HEK293 (cell line): ENCODE data around the gene DNAH8.

Experiments used
- CTCF ChIA-PET: fragments of 350-600 bp; formaldehyde crosslinking; extraction: SDS; loops from one replicate; lab custom pipeline; 2021; ENCODE audit warnings: antibody characterized with exemption; lab: Yijun Ruan, JAX
- POLR2A ChIA-PET: fragments of 300-600 bp; formaldehyde crosslinking; extraction: SDS; loops from one replicate; lab custom pipeline; 2020; ENCODE audit warnings: antibody characterized with exemption, inconsistent platforms; lab: Yijun Ruan, JAX
- H3K27ac ChIP-seq: fragments of 200-500 bp; sonication (Bioruptor generic); 2 replicates; pipeline ENCODE4 v1.5.1; 2014; ENCODE audit warnings: low read depth, low read length, control low read depth, inconsistent platforms; ENCODE audit errors: extremely low read depth
- H3K36me3 ChIP-seq, 2 experiments: fragments of 200-500 bp in 1 of 2; sonication (Bioruptor generic) in 1 of 2; 1 replicate in 1 of 2; 2 replicates in 1 of 2; pipeline ENCODE4 v1.5.1; 2014 to 2017; ENCODE audit warnings: inconsistent platforms in 2 of 2, low read length in 2 of 2; ENCODE audit not compliant: control insufficient read depth in 2 of 2, insufficient read depth in 1 of 2
- H3K4me1 ChIP-seq: fragments of 200-500 bp; sonication (Bioruptor generic); 2 replicates; pipeline ENCODE4 v1.5.1; 2014; ENCODE audit warnings: mild to moderate bottlenecking, low read length, inconsistent platforms; ENCODE audit not compliant: control insufficient read depth, insufficient read depth
- H3K4me3 ChIP-seq: 2 replicates; pipeline ENCODE4 v1.5.1; 2011; ENCODE audit warnings: low read depth, mild to moderate bottlenecking, control low read depth, low read length, moderate library complexity
- H3K9me3 ChIP-seq: fragments of 200-500 bp; sonication (Bioruptor generic); 2 replicates; pipeline ENCODE4 v1.5.1; 2014; ENCODE audit warnings: low read depth, low read length, inconsistent platforms; ENCODE audit not compliant: control insufficient read depth, insufficient read depth
- EGR2 ChIP-seq: fragments of 450-650 bp; formaldehyde crosslinking; IDR thresholded peaks from 2 replicates; pipeline ENCODE4 v1.5.1; 2016; ENCODE audit warnings: low read depth, missing biosample characterization, missing genetic modification characterization
- HOXA7 ChIP-seq: sonication (generic); formaldehyde crosslinking; IDR thresholded peaks from 2 replicates; pipeline ENCODE4 v1.8.1; 2022; ENCODE audit warnings: missing genetic modification reagents, borderline replicate concordance
- SP3 ChIP-seq: fragments of 450-650 bp; formaldehyde crosslinking; IDR thresholded peaks from 2 replicates; pipeline ENCODE4 v1.5.1; 2016; ENCODE audit warnings: missing biosample characterization, missing genetic modification characterization
- SP7 ChIP-seq: fragments of 450-650 bp; formaldehyde crosslinking; IDR thresholded peaks from 2 replicates; pipeline ENCODE4 v1.5.1; 2016; ENCODE audit warnings: missing biosample characterization, missing genetic modification characterization
- TCF7L2 ChIP-seq: IDR thresholded peaks from 2 replicates; pipeline ENCODE4 v1.6.1; 2011; ENCODE audit warnings: low read depth, mild to moderate bottlenecking, inconsistent platforms, low read length, moderate library complexity, borderline replicate concordance
- ZNF148 ChIP-seq: fragments of 450-650 bp; formaldehyde crosslinking; IDR thresholded peaks from 2 replicates; pipeline ENCODE4 v1.5.0; 2017; ENCODE audit warnings: missing biosample characterization, missing genetic modification characterization, borderline replicate concordance
- ZNF37A ChIP-seq: fragments of 450-650 bp; IDR thresholded peaks from 2 replicates; pipeline ENCODE4 v1.5.1; 2018; ENCODE audit warnings: missing biosample characterization, missing genetic modification characterization
- ZNF629 ChIP-seq: fragments of 450-650 bp; formaldehyde crosslinking; IDR thresholded peaks from 2 replicates; pipeline ENCODE4 v1.5.1; 2017; ENCODE audit warnings: missing biosample characterization, missing genetic modification characterization
- ZNF670 ChIP-seq: fragments of 450-650 bp; formaldehyde crosslinking; IDR thresholded peaks from 2 replicates; pipeline ENCODE4 v1.5.1; 2016; ENCODE audit warnings: missing biosample characterization, missing genetic modification characterization, low read depth
- ZSCAN23 ChIP-seq: fragments of 450-650 bp; formaldehyde crosslinking; IDR thresholded peaks from 2 replicates; pipeline ENCODE4 v1.5.1; 2016; ENCODE audit warnings: missing biosample characterization, missing genetic modification characterization
- TF ChIP-seq, protein P1 (sequence below): fragments of 450-650 bp; formaldehyde crosslinking; IDR thresholded peaks from 2 replicates; pipeline ENCODE4 v1.5.1; 2016; ENCODE audit warnings: missing biosample characterization, missing genetic modification characterization, borderline replicate concordance
- TF ChIP-seq, protein P2 (sequence below): fragments of 450-650 bp; formaldehyde crosslinking; IDR thresholded peaks from 2 replicates; pipeline ENCODE4 v1.5.1; 2016; ENCODE audit warnings: missing biosample characterization, missing genetic modification characterization
- TF ChIP-seq, protein P3 (sequence below): fragments of 450-650 bp; formaldehyde crosslinking; IDR thresholded peaks from 2 replicates; pipeline ENCODE4 v1.5.1; 2016; ENCODE audit warnings: missing biosample characterization, missing genetic modification characterization
- TF ChIP-seq, protein P4 (sequence below): fragments of 450-650 bp; formaldehyde crosslinking; IDR thresholded peaks from 2 replicates; pipeline ENCODE4 v1.5.1; 2016; ENCODE audit warnings: missing biosample characterization, missing genetic modification characterization, low read depth
- TF ChIP-seq, protein P5 (sequence below): fragments of 450-650 bp; formaldehyde crosslinking; optimal IDR thresholded peaks from 2 replicates; pipeline ENCODE3; 2016; ENCODE audit warnings: missing biosample characterization, mild to moderate bottlenecking, missing genetic modification characterization

The DNAH8 gene

DNA sequence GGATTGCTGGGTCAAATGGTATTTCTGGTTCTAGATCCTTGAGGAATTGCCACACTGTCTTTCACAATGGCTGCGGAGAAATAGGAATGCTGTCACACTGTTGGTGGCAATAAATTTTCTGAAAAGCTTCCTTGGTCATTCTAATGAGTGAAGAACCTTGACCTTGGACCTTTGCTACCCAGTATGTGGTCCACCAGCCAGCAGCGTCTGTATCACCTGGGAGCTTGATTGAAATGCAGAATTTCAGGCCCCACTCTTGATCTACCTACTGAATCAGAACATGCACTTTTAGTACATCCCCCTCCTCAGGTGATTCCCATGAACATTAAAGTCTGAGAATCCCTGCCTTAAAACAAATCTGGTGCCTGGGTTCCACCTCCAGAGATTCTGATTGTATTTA lies 305.9 kb downstream of the DNAH8 start (continued):
- TF ChIP-seq, protein P1, sequence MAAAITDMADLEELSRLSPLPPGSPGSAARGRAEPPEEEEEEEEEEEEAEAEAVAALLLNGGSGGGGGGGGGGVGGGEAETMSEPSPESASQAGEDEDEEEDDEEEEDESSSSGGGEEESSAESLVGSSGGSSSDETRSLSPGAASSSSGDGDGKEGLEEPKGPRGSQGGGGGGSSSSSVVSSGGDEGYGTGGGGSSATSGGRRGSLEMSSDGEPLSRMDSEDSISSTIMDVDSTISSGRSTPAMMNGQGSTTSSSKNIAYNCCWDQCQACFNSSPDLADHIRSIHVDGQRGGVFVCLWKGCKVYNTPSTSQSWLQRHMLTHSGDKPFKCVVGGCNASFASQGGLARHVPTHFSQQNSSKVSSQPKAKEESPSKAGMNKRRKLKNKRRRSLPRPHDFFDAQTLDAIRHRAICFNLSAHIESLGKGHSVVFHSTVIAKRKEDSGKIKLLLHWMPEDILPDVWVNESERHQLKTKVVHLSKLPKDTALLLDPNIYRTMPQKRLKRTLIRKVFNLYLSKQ (tag by site-specific recombination), result no peak
- TF ChIP-seq, protein P2, sequence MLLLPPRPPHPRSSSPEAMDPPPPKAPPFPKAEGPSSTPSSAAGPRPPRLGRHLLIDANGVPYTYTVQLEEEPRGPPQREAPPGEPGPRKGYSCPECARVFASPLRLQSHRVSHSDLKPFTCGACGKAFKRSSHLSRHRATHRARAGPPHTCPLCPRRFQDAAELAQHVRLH, result no peak
- TF ChIP-seq, protein P3, sequence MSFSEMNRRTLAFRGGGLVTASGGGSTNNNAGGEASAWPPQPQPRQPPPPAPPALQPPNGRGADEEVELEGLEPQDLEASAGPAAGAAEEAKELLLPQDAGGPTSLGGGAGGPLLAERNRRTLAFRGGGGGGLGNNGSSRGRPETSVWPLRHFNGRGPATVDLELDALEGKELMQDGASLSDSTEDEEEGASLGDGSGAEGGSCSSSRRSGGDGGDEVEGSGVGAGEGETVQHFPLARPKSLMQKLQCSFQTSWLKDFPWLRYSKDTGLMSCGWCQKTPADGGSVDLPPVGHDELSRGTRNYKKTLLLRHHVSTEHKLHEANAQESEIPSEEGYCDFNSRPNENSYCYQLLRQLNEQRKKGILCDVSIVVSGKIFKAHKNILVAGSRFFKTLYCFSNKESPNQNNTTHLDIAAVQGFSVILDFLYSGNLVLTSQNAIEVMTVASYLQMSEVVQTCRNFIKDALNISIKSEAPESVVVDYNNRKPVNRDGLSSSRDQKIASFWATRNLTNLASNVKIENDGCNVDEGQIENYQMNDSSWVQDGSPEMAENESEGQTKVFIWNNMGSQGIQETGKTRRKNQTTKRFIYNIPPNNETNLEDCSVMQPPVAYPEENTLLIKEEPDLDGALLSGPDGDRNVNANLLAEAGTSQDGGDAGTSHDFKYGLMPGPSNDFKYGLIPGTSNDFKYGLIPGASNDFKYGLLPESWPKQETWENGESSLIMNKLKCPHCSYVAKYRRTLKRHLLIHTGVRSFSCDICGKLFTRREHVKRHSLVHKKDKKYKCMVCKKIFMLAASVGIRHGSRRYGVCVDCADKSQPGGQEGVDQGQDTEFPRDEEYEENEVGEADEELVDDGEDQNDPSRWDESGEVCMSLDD (tag by site-specific recombination), result no peak
- no peak for TF ChIP-seq SP3
- TF ChIP-seq ZNF670 (tag by site-specific recombination), result no peak
- TF ChIP-seq ZNF37A (tag by site-specific recombination), result no peak
- no peak for TF ChIP-seq EGR2 (tag by site-specific recombination)

DNA sequence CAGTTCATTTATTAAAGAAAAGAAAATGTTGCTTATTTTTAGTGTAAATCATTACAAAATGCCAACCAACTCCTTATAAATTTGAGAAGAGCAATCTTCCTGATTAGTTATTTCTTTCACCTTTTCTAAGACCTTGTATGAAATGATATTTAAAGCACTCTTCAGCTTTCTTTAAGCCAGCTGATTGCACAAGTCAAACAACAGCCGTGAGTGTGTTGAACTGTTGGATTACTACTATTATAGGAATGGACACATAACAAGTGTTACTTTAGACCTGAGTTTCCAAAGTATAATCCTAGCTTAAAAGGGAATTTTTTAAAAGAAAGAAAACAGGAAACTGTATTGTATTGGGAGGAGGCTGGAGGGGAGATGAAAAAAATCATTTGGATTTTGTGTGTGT lies 306.7 kb downstream of the DNAH8 start:
- CTCF ChIA-PET, result interaction anchor here (1.0 to 2.8 kb wide), 5 partner anchors 8 to 149 kb away, joined by 3 to 19 read pairs (median 6); no protein-coding TSS in a partner anchor
- H3K27ac ChIP-seq, result no peak overlapping the region
- H3K4me1 ChIP-seq, result peaks cover 3% of the 10 kb centered on the region; the same call in 1 of the 2 replicates
- H3K9me3 ChIP-seq, result no peaks in the 10 kb centered on the region
- TF ChIP-seq, protein P4, sequence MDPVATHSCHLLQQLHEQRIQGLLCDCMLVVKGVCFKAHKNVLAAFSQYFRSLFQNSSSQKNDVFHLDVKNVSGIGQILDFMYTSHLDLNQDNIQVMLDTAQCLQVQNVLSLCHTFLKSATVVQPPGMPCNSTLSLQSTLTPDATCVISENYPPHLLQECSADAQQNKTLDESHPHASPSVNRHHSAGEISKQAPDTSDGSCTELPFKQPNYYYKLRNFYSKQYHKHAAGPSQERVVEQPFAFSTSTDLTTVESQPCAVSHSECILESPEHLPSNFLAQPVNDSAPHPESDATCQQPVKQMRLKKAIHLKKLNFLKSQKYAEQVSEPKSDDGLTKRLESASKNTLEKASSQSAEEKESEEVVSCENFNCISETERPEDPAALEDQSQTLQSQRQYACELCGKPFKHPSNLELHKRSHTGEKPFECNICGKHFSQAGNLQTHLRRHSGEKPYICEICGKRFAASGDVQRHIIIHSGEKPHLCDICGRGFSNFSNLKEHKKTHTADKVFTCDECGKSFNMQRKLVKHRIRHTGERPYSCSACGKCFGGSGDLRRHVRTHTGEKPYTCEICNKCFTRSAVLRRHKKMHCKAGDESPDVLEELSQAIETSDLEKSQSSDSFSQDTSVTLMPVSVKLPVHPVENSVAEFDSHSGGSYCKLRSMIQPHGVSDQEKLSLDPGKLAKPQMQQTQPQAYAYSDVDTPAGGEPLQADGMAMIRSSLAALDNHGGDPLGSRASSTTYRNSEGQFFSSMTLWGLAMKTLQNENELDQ (tag by site-specific recombination), result no peak
- no peak for TF ChIP-seq ZSCAN23 (tag by site-specific recombination)
- no peak for TF ChIP-seq ZNF629 (tag by site-specific recombination)
- no peak for TF ChIP-seq HOXA7 (CRISPR knock-in tag)
- no peak for TF ChIP-seq ZNF148 (tag by site-specific recombination)
- no peak for TF ChIP-seq TCF7L2
- TF ChIP-seq, protein P5, sequence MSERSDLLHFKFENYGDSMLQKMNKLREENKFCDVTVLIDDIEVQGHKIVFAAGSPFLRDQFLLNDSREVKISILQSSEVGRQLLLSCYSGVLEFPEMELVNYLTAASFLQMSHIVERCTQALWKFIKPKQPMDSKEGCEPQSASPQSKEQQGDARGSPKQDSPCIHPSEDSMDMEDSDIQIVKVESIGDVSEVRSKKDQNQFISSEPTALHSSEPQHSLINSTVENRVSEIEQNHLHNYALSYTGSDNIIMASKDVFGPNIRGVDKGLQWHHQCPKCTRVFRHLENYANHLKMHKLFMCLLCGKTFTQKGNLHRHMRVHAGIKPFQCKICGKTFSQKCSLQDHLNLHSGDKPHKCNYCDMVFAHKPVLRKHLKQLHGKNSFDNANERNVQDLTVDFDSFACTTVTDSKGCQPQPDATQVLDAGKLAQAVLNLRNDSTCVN (tag by site-specific recombination), result no peak
- no peak for TF ChIP-seq SP7 (tag by site-specific recombination)
- POLR2A ChIA-PET, result no interaction called here
- H3K36me3 ChIP-seq, result no peaks in the 10 kb centered on the region
- no peak overlapping the region for H3K4me3 ChIP-seq
